Fibroblast of lung (primary cell): Measurements from ENCODE around the gene FYN. TPM values are rescaled to one million over a fixed set of nuclear protein-coding genes. Genes with fewer than 3 reads are reported as not detected.

ENCODE experiments used
- DNase-seq, 2 donors: peaks; one replicate each; pipeline versions ENCODE4 v3.0.0 to v3.0.0-alpha.2; 2010; ENCODE audit warnings: low read depth in 2 of 2
- H2AFZ ChIP-seq: 2 replicates; pipeline ENCODE4 v1.5.1; 2012; ENCODE audit warnings: low read length, control low read depth, inconsistent platforms
- H3K27ac ChIP-seq: 2 replicates; pipeline ENCODE4 v1.5.1; 2011; ENCODE audit warnings: low read length, control low read depth; ENCODE audit not compliant: insufficient read depth
- H3K27me3 ChIP-seq: 2 replicates; pipeline ENCODE4 v1.5.1; 2011; ENCODE audit warnings: mild to moderate bottlenecking, low read length; ENCODE audit not compliant: control insufficient read depth, insufficient read depth
- H3K36me3 ChIP-seq: 2 replicates; pipeline ENCODE4 v1.5.1; 2011; ENCODE audit warnings: low read length; ENCODE audit not compliant: control insufficient read depth, insufficient read depth
- H3K4me1 ChIP-seq: 2 replicates; pipeline ENCODE4 v1.5.1; 2011; ENCODE audit warnings: low read length; ENCODE audit not compliant: control insufficient read depth, insufficient read depth; ENCODE audit errors: extremely low read depth
- H3K4me2 ChIP-seq: 2 replicates; pipeline ENCODE4 v1.5.1; 2011; ENCODE audit warnings: low read length, control low read depth; ENCODE audit not compliant: insufficient read depth; ENCODE audit errors: extremely low read depth
- H3K4me3 ChIP-seq, 4 experiments: fragments of 200-600 bp in 1 of 4; sonication (generic) in 1 of 4; replicated peaks in 1 of 4; 2 replicates each; pipeline ENCODE4 v1.5.1; 2011 to 2016; ENCODE audit warnings: low read length in 4 of 4, low read depth in 3 of 4, mild to moderate bottlenecking in 3 of 4, control low read depth in 2 of 4, inconsistent platforms in 1 of 4, mixed read lengths in 1 of 4; ENCODE audit not compliant: insufficient read depth in 1 of 4; ENCODE audit errors: control extremely low read depth in 1 of 4
- H3K79me2 ChIP-seq: 2 replicates; pipeline ENCODE4 v1.5.1; 2012; ENCODE audit warnings: mild to moderate bottlenecking, low read length, inconsistent platforms; ENCODE audit not compliant: control insufficient read depth, insufficient read depth
- H3K9ac ChIP-seq: 2 replicates; pipeline ENCODE4 v1.5.1; 2011; ENCODE audit warnings: mild to moderate bottlenecking, low read length, control low read depth; ENCODE audit not compliant: insufficient read depth
- H3K9me3 ChIP-seq: 2 replicates; pipeline ENCODE4 v1.5.1; 2012; ENCODE audit warnings: low read depth, low read length; ENCODE audit not compliant: control insufficient read depth, insufficient read depth
- H4K20me1 ChIP-seq: 2 replicates; pipeline ENCODE4 v1.5.1; 2011; ENCODE audit warnings: low read length; ENCODE audit not compliant: control insufficient read depth, insufficient read depth; ENCODE audit errors: extremely low read depth
- CTCF ChIP-seq, 2 donors: IDR thresholded peaks in 1 of 2; conservative IDR thresholded peaks in 1 of 2; 1 replicate in 1 of 2; 2 replicates in 1 of 2; pipeline ENCODE4 v1.5.1; 2011 to 2012; ENCODE audit warnings: low read length in 2 of 2, control low read depth in 1 of 2, inconsistent platforms in 1 of 2, low read depth in 1 of 2, mild to moderate bottlenecking in 1 of 2
- EZH2 ChIP-seq: IDR thresholded peaks from 2 replicates; pipeline ENCODE4 v1.5.1; 2012; ENCODE audit warnings: low read length, control low read depth, mild to moderate bottlenecking; ENCODE audit errors: missing control alignments
- polyA plus RNA-seq, 2 donors: library from polyadenylated mRNA; depleted of rRNA in 1 of 2; stranded (reverse) in 1 of 2; unstranded in 1 of 2; fragments of >200 nt; gene quantifications; 2 replicates each; pipeline ENCODE4 v1.2.1, GENCODE V29; 2011 to 2012; ENCODE audit warnings: missing spikeins in 1 of 2
- total RNA-seq: library from RNA; depleted of rRNA; stranded (reverse); fragments of >200 nt; gene quantifications from 2 replicates; pipeline ENCODE4 v1.2.1, GENCODE V29; 2014

FYN gene
- total and polyA plus RNA-seq, 2 donors (not counting 1 experiment from before 2014, with no cell fraction given), result 64.7 TPM

GRCh38 chr6:111652156-111652555 lies 221.1 kb downstream of the FYN start:
- no peak overlapping the region for H2AFZ ChIP-seq
- no peak overlapping the region for H3K4me2 ChIP-seq
- H3K27me3 ChIP-seq, result no peaks in the 10 kb centered on the region

GRCh38 chr6:111651185-111652034 lies 221.8 kb downstream of the FYN start:
- Histone ChIP-seq H2AFZ (no peak overlapping the region), H3K79me2 (no peaks in the 10 kb centered on the region), H3K4me1 (no peaks in the 10 kb centered on the region), H3K4me3 (no peak overlapping the region), H3K4me2 (no peak overlapping the region), H3K36me3 (no peaks in the 10 kb centered on the region), H3K9me3 (no peaks in the 10 kb centered on the region), H3K27ac (no peak overlapping the region), H3K27me3 (no peaks in the 10 kb centered on the region), H4K20me1 (no peaks in the 10 kb centered on the region), H3K9ac (no peak overlapping the region)
- peak in 1 of 2 donors; percentile 82 for DNase-seq
- TF ChIP-seq EZH2 (no peak), CTCF (conservative IDR thresholded peaks at IDR 0.05 in 1 of 2, IDR thresholded peaks at IDR 0.05 in 1 of 2; ENCODE audit: low read depth in 1 of 2, low read length in 2 of 2) (no peak)

More at GRCh38 chr6:111652156-111652555, 221.1 kb downstream of the FYN start:
- Histone ChIP-seq H3K9me3 (no peaks in the 10 kb centered on the region), H3K27ac (no peak overlapping the region), H3K9ac (no peak overlapping the region), H3K36me3 (no peaks in the 10 kb centered on the region), H3K4me3 (no peak overlapping the region), H3K79me2 (no peaks in the 10 kb centered on the region), H3K4me1 (peaks cover under 1% of the 10 kb centered on the region), H4K20me1 (no peaks in the 10 kb centered on the region)
- no peak for DNase-seq
- TF ChIP-seq CTCF (conservative IDR thresholded peaks at IDR 0.05 in 1 of 2, IDR thresholded peaks at IDR 0.05 in 1 of 2; ENCODE audit: low read depth in 1 of 2, low read length in 2 of 2) (no peak), EZH2 (no peak)

GRCh38 chr6:111650049-111650448 lies 223.2 kb downstream of the FYN start:
- Histone ChIP-seq H2AFZ (no peak overlapping the region), H3K9ac (no peak overlapping the region), H3K4me2 (no peak overlapping the region), H3K36me3 (no peaks in the 10 kb centered on the region), H3K4me3 (no peak overlapping the region), H3K79me2 (no peaks in the 10 kb centered on the region), H3K9me3 (no peaks in the 10 kb centered on the region), H3K27me3 (no peaks in the 10 kb centered on the region), H4K20me1 (no peaks in the 10 kb centered on the region), H3K4me1 (no peaks in the 10 kb centered on the region), H3K27ac (no peak overlapping the region)
- TF ChIP-seq CTCF (conservative IDR thresholded peaks at IDR 0.05 in 1 of 2, IDR thresholded peaks at IDR 0.05 in 1 of 2; ENCODE audit: low read depth in 1 of 2, low read length in 2 of 2) (no peak), EZH2 (no peak)
- no peak for DNase-seq
